Measurements from ENCODE around the gene GRM1. TPM values are rescaled to one million over a fixed set of nuclear protein-coding genes. Genes with fewer than 3 reads are reported as not detected.

Gene GRM1
- total and polyA plus RNA-seq, 2 experiments from 2014 or later = 0.29 to 0.63 TPM

DNA sequence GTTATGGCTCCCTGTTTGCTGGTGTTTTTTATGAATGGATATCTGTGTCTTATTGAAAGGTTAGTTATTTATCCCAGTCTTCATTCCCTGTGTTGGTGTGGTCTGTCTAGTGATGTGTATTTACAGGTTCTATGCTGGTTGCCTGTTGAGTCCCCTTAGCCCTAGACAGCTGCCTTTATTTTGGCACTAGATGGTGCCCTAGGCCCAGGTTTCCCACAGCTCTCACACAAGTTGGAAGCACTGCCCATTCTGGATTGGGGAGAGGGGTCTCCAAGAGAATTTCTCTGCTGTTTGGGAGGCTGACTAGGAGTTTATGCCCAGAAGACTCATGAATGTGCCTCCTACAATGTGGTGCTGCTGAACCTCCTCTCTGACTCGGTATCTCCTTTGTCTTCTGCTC lies 12.4 kb downstream of the GRM1 start:
- Histone ChIP-seq H4K20me1 (replicated peaks; ENCODE audit: insufficient read depth) (no peaks in the 10 kb centered on the region), H3K27ac (ENCODE audit: low read depth) (no peak overlapping the region), H3K36me3 (ENCODE audit: insufficient read depth) (no peaks in the 10 kb centered on the region), H3K4me2 (no peak overlapping the region), H3K79me2 (replicated peaks; ENCODE audit: insufficient read depth) (no peaks in the 10 kb centered on the region), H2AFZ (no peak overlapping the region), H3K9me2 (ENCODE audit: insufficient read depth) (no peaks in the 10 kb centered on the region), H3K4me1 (ENCODE audit: insufficient read depth) (no peaks in the 10 kb centered on the region), H3K4me3 (no peak overlapping the region), H3K27me3 (ENCODE audit: insufficient read depth) (no peaks in the 10 kb centered on the region), H3F3A (replicated peaks; ENCODE audit: low read depth) (no peaks in the 10 kb centered on the region)
- ATAC-seq (peak; percentile 99), DNase-seq (ENCODE audit: low spot score) (peak; percentile 83)
- Mint-ChIP-seq H3K36me3 (ENCODE audit: low read depth) (no peaks in the 10 kb centered on the region; the same call in 2 of the 3 replicates), H3K9me3 (peaks cover 16% of the 10 kb centered on the region; the same call in 2 of the 3 replicates), H3K27ac (no peak overlapping the region), H3K4me3 (no peak overlapping the region), H3K27me3 (ENCODE audit: insufficient read depth, low read depth, poor library complexity) (no peaks in the 10 kb centered on the region), H3K4me1 (peaks cover 6% of the 10 kb centered on the region; the same call in 2 of the 3 replicates)
- TF ChIP-seq, protein P1, sequence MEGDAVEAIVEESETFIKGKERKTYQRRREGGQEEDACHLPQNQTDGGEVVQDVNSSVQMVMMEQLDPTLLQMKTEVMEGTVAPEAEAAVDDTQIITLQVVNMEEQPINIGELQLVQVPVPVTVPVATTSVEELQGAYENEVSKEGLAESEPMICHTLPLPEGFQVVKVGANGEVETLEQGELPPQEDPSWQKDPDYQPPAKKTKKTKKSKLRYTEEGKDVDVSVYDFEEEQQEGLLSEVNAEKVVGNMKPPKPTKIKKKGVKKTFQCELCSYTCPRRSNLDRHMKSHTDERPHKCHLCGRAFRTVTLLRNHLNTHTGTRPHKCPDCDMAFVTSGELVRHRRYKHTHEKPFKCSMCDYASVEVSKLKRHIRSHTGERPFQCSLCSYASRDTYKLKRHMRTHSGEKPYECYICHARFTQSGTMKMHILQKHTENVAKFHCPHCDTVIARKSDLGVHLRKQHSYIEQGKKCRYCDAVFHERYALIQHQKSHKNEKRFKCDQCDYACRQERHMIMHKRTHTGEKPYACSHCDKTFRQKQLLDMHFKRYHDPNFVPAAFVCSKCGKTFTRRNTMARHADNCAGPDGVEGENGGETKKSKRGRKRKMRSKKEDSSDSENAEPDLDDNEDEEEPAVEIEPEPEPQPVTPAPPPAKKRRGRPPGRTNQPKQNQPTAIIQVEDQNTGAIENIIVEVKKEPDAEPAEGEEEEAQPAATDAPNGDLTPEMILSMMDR (conservative IDR thresholded peaks at IDR 0.05; ENCODE audit: low read depth in 2 of 2) = peak; percentile 77 to 96
- TF ChIP-seq, protein P2, sequence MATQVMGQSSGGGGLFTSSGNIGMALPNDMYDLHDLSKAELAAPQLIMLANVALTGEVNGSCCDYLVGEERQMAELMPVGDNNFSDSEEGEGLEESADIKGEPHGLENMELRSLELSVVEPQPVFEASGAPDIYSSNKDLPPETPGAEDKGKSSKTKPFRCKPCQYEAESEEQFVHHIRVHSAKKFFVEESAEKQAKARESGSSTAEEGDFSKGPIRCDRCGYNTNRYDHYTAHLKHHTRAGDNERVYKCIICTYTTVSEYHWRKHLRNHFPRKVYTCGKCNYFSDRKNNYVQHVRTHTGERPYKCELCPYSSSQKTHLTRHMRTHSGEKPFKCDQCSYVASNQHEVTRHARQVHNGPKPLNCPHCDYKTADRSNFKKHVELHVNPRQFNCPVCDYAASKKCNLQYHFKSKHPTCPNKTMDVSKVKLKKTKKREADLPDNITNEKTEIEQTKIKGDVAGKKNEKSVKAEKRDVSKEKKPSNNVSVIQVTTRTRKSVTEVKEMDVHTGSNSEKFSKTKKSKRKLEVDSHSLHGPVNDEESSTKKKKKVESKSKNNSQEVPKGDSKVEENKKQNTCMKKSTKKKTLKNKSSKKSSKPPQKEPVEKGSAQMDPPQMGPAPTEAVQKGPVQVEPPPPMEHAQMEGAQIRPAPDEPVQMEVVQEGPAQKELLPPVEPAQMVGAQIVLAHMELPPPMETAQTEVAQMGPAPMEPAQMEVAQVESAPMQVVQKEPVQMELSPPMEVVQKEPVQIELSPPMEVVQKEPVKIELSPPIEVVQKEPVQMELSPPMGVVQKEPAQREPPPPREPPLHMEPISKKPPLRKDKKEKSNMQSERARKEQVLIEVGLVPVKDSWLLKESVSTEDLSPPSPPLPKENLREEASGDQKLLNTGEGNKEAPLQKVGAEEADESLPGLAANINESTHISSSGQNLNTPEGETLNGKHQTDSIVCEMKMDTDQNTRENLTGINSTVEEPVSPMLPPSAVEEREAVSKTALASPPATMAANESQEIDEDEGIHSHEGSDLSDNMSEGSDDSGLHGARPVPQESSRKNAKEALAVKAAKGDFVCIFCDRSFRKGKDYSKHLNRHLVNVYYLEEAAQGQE (IDR thresholded peaks at IDR 0.05; ENCODE audit: unreplicated experiment) = no peak

DNA sequence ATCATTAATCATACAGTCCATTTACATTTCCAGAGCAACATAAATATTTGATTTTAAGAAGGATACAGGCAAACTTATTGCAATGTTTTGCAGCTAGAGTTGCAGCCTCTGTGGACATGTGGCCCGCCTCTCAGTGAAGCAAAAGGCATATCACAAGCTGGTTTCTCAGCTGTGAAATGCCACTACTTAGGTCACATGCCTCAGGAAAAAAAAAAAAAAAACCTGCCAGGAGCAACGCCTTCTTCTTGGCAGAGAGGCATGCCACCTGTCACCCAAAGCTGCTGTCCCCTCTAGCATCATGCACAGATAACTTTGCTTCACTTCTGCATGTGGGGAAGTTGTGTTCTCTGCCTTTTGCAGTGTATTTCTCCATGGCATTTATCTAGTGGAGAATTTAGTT lies 18.5 kb downstream of the GRM1 start:
- H3K36me3 Mint-ChIP-seq (ENCODE audit: low read depth) = no peaks in the 10 kb centered on the region
- peaks cover 2% of the 10 kb centered on the region for H3K27me3 Mint-ChIP-seq (ENCODE audit: insufficient read depth, low read depth, poor library complexity)
- Histone ChIP-seq H3F3A (replicated peaks; ENCODE audit: low read depth) (no peaks in the 10 kb centered on the region), H3K4me2 (no peak overlapping the region), H3K27ac (ENCODE audit: low read depth) (no peak overlapping the region), H3K79me2 (replicated peaks; ENCODE audit: insufficient read depth) (no peaks in the 10 kb centered on the region), H3K4me1 (ENCODE audit: insufficient read depth) (no peaks in the 10 kb centered on the region), H3K36me3 (ENCODE audit: insufficient read depth) (no peaks in the 10 kb centered on the region), H3K4me3 (no peak overlapping the region), H3K27me3 (ENCODE audit: insufficient read depth) (no peaks in the 10 kb centered on the region), H2AFZ (no peak overlapping the region), H3K9me2 (ENCODE audit: insufficient read depth) (no peaks in the 10 kb centered on the region), H4K20me1 (replicated peaks; ENCODE audit: insufficient read depth) (no peaks in the 10 kb centered on the region)
- ATAC-seq (no peak), DNase-seq (ENCODE audit: low spot score) (no peak)
- H3K27ac Mint-ChIP-seq = no peak overlapping the region
- H3K4me1 Mint-ChIP-seq = no peaks in the 10 kb centered on the region
- H3K9me3 Mint-ChIP-seq = no peaks in the 10 kb centered on the region
- H3K4me3 Mint-ChIP-seq = no peak overlapping the region
- TF ChIP-seq, protein P3, sequence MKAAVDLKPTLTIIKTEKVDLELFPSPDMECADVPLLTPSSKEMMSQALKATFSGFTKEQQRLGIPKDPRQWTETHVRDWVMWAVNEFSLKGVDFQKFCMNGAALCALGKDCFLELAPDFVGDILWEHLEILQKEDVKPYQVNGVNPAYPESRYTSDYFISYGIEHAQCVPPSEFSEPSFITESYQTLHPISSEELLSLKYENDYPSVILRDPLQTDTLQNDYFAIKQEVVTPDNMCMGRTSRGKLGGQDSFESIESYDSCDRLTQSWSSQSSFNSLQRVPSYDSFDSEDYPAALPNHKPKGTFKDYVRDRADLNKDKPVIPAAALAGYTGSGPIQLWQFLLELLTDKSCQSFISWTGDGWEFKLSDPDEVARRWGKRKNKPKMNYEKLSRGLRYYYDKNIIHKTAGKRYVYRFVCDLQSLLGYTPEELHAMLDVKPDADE (IDR thresholded peaks at IDR 0.05) = no peak
- TF ChIP-seq, protein P2 (IDR thresholded peaks at IDR 0.05; ENCODE audit: unreplicated experiment) = no peak
- no peak for TF ChIP-seq ZNF331 (CRISPR knock-in tag; IDR thresholded peaks at IDR 0.05; ENCODE audit: low read depth)
- TF ChIP-seq EZH2 (IDR thresholded peaks at IDR 0.05; ENCODE audit: low read depth, unreplicated experiment) = no peak
- TF ChIP-seq ZNF114 (CRISPR knock-in tag; IDR thresholded peaks at IDR 0.05) = no peak
- no peak for TF ChIP-seq JUNB (IDR thresholded peaks at IDR 0.05; ENCODE audit: unreplicated experiment)
- TF ChIP-seq STAT1 (IDR thresholded peaks at IDR 0.05; ENCODE audit: unreplicated experiment) = no peak
- TF ChIP-seq CREB1 (CRISPR knock-in tag; IDR thresholded peaks at IDR 0.05; ENCODE audit: low read depth) = no peak
- no peak for TF ChIP-seq POLR2AphosphoS5 (IDR thresholded peaks at IDR 0.05; ENCODE audit: low read depth)
